GM18502 (cell line): ENCODE data around the gene MGAT1.
A peak's percentile ranks its signal among the peaks of the same experiment; 100 is the strongest.
"Not testable (repeated sequence)": the region's sequence is repeated elsewhere in the genome, so short reads cannot be mapped to it uniquely, and the experiment has no call there.

Experiments
- ATAC-seq: cut with Tn5 transposase; IDR thresholded peaks from one replicate; pipeline ENCODE4 v1.9.1; 2021; ENCODE audit warnings: mild to moderate bottlenecking; ENCODE audit not compliant: unreplicated experiment, poor library complexity

Gene MGAT1

GRCh38 chr5:180787711-180788431, 14.7 kb downstream of the MGAT1 start:
- ATAC-seq = no peak

GRCh38 chr5:180786531-180787398, 15.8 kb downstream of the MGAT1 start:
- no peak for ATAC-seq

GRCh38 chr5:180785794-180786221, 16.8 kb downstream of the MGAT1 start:
- no peak for ATAC-seq

GRCh38 chr5:180785121-180785781, 17.4 kb downstream of the MGAT1 start:
- ATAC-seq = no peak

GRCh38 chr5:180784497-180785097, 18.0 kb downstream of the MGAT1 start:
- ATAC-seq = peak; percentile 69

- ATAC-seq = no peak
Measured at GRCh38 chr5:180783340-180784052, 19.1 kb downstream of the MGAT1 start.

- no peak for ATAC-seq
Measured at GRCh38 chr5:180782748-180783147, 19.9 kb downstream of the MGAT1 start.

- not testable (repeated sequence) for ATAC-seq
Measured at GRCh38 chr5:180781900-180782326, 20.7 kb downstream of the MGAT1 start.

- no peak for ATAC-seq
Measured at GRCh38 chr5:180779985-180780610, 22.5 kb downstream of the MGAT1 start.

GRCh38 chr5:180777475-180777874, 25.1 kb downstream of the MGAT1 start:
- no peak for ATAC-seq

- no peak for ATAC-seq
Measured at GRCh38 chr5:180776376-180776775, 26.2 kb downstream of the MGAT1 start.

GRCh38 chr5:180775624-180776023, 27.0 kb downstream of the MGAT1 start:
- no peak for ATAC-seq

GRCh38 chr5:180771839-180772238, 30.8 kb downstream of the MGAT1 start:
- ATAC-seq = no peak

- no peak for ATAC-seq
Measured at GRCh38 chr5:180769821-180770220, 32.8 kb downstream of the MGAT1 start.

- no peak for ATAC-seq
Measured at GRCh38 chr5:180755601-180756000, 47.0 kb downstream of the MGAT1 start.

GRCh38 chr5:180744253-180744652, 58.4 kb downstream of the MGAT1 start:
- no peak for ATAC-seq

- no peak for ATAC-seq
Measured at GRCh38 chr5:180742727-180743126, 59.9 kb downstream of the MGAT1 start.

GRCh38 chr5:180740953-180741352, 61.7 kb downstream of the MGAT1 start:
- ATAC-seq = not testable (repeated sequence)

- ATAC-seq = no peak
Measured at GRCh38 chr5:180739958-180740357, 62.6 kb downstream of the MGAT1 start, which contains the start of gene OR2Y1. OR2Y1 (minus strand) TSS chr5:180740058; CDS start chr5:180740058, 0 bp downstream.
